SIG-M5 treated with dmso at 0.1 percent for 504 hours (cell line): Measurements from ENCODE around the gene PCGF1.

Source experiments
- DNase-seq: peaks from one replicate; lab custom pipeline; 2025; ENCODE audit not compliant: unreplicated experiment; lab: John Stamatoyannopoulos, UW

PCGF1 gene

GRCh38 chr2:74537140-74537539 is 29.6 kb upstream of the PCGF1 start:
- no peak for DNase-seq

- no peak for DNase-seq
These were observed 28.9 kb upstream of the PCGF1 start for GRCh38 chr2:74536166-74536950.

- no peak for DNase-seq
These were observed 28.0 kb upstream of the PCGF1 start for GRCh38 chr2:74535440-74535965.

GRCh38 chr2:74534411-74534810 is 26.9 kb upstream of the PCGF1 start:
- no peak for DNase-seq

- DNase-seq, result no peak
These were observed 26.0 kb upstream of the PCGF1 start for GRCh38 chr2:74533464-74533863.

- DNase-seq, result peak; percentile 48
These were observed 24.7 kb upstream of the PCGF1 start for GRCh38 chr2:74532222-74532621.

GRCh38 chr2:74531666-74532065 is 24.2 kb upstream of the PCGF1 start:
- DNase-seq, result no peak

- peak; percentile 38 for DNase-seq
These were observed 23.0 kb upstream of the PCGF1 start for GRCh38 chr2:74530239-74531187.

- peak; percentile 98 for DNase-seq
These were observed 22.1 kb upstream of the PCGF1 start, which contains the start of the genes AUP1 and HTRA2 for GRCh38 chr2:74529357-74530238. Gene AUP1 (minus strand): TSS chr2:74529706. CDS start chr2:74529629, 77 bp downstream. Gene HTRA2 (plus strand): TSS chr2:74529933. CDS start chr2:74530007, 74 bp downstream.

- no peak for DNase-seq
These were observed 21.3 kb upstream of the PCGF1 start for GRCh38 chr2:74528600-74529356.

GRCh38 chr2:74527741-74528140 is 20.2 kb upstream of the PCGF1 start:
- no peak for DNase-seq

GRCh38 chr2:74526649-74527230 is 19.2 kb upstream of the PCGF1 start:
- no peak for DNase-seq

GRCh38 chr2:74525717-74526648 is 18.5 kb upstream of the PCGF1 start, which contains the start of gene DQX1:
Gene DQX1 (minus strand): TSS chr2:74526231. CDS start chr2:74525729, 502 bp downstream.
- DNase-seq, result peak; percentile 96

- no peak for DNase-seq
These were observed 17.6 kb upstream of the PCGF1 start for GRCh38 chr2:74524955-74525716.

GRCh38 chr2:74524005-74524404 is 16.5 kb upstream of the PCGF1 start:
- DNase-seq, result no peak

GRCh38 chr2:74522516-74522915 is 15.0 kb upstream of the PCGF1 start:
- DNase-seq, result no peak

GRCh38 chr2:74516650-74517049 is 9.2 kb upstream of the PCGF1 start:
- no peak for DNase-seq
